WTC11 (cell line): ENCODE results near the gene PDE4B. TPM values are rescaled to one million over a fixed set of nuclear protein-coding genes. Genes with fewer than 3 reads are reported as not detected.

ENCODE experiments used
- ATAC-seq: fragments of 200-7000 bp; cut with Tn5 transposase; 2 replicates; pipeline ENCODE4 v1.10.0; 2021; ENCODE audit warnings: mild to moderate bottlenecking, moderate library complexity
- CTCF ChIA-PET: fragments of 300-600 bp; sonication (Branson Sonifier 250); formaldehyde crosslinking; loops from one replicate; lab custom pipeline; 2021; ENCODE audit warnings: antibody characterized with exemption; lab: Charles Lee
- POLR2A ChIA-PET: fragments of 350-600 bp; sonication (Branson Sonifier 250); formaldehyde crosslinking; loops from one replicate; lab custom pipeline; 2021; ENCODE audit warnings: antibody characterized with exemption; lab: Charles Lee
- DNase-seq: peaks from one replicate; pipeline ENCODE4 v3.0.0; 2021; ENCODE audit warnings: low spot score
- H3K27ac Mint-ChIP-seq: 2 replicates; pipeline ENCODE4 v1.8.0; 2021; ENCODE audit warnings: mixed read lengths
- H3K27me3 Mint-ChIP-seq: 2 replicates; pipeline ENCODE4 v1.8.0; 2021; ENCODE audit warnings: low read depth, mild to moderate bottlenecking, moderate library complexity, mixed read lengths
- H3K36me3 Mint-ChIP-seq: 2 replicates; pipeline ENCODE4 v1.8.0; 2021; ENCODE audit warnings: mixed read lengths
- H3K4me1 Mint-ChIP-seq: 2 replicates; pipeline ENCODE4 v1.8.0; 2022; ENCODE audit warnings: mixed read lengths
- H3K4me3 Mint-ChIP-seq: 2 replicates; pipeline ENCODE4 v1.8.0; 2021; ENCODE audit warnings: mild to moderate bottlenecking, moderate library complexity, mixed read lengths
- H3K9me3 Mint-ChIP-seq: 2 replicates; pipeline ENCODE4 v1.8.0; 2021; ENCODE audit warnings: mixed read lengths
- AR ChIP-seq: fragments of 250-450 bp; sonication (Bioruptor Pico); IDR thresholded peaks from 2 replicates; pipeline ENCODE4 v1.9.0; 2021; ENCODE audit warnings: mild to moderate bottlenecking
- ARID4B ChIP-seq: sonication (generic); formaldehyde crosslinking; IDR thresholded peaks from 2 replicates; pipeline ENCODE4 v1.8.0; 2023; ENCODE audit warnings: missing genetic modification reagents, mild to moderate bottlenecking, borderline replicate concordance
- ATF1 ChIP-seq: sonication (generic); formaldehyde crosslinking; IDR thresholded peaks from 2 replicates; pipeline ENCODE4 v1.8.1; 2023; ENCODE audit warnings: mild to moderate bottlenecking, moderate library complexity, missing genetic modification reagents
- ATF6 ChIP-seq: sonication (generic); formaldehyde crosslinking; IDR thresholded peaks from 2 replicates; pipeline ENCODE4 v1.8.1; 2023; ENCODE audit warnings: mild to moderate bottlenecking, missing genetic modification reagents
- CTCF ChIP-seq: fragments of 200-600 bp; IDR thresholded peaks from 2 replicates; pipeline ENCODE4 v1.8.0; 2022; ENCODE audit warnings: antibody characterized with exemption
- FOXK1 ChIP-seq: sonication (generic); formaldehyde crosslinking; IDR thresholded peaks from 2 replicates; pipeline ENCODE4 v1.8.0; 2022; ENCODE audit warnings: mild to moderate bottlenecking, moderate library complexity, missing genetic modification reagents
- GABPB1 ChIP-seq: sonication (generic); formaldehyde crosslinking; IDR thresholded peaks from 2 replicates; pipeline ENCODE4 v1.8.1; 2023; ENCODE audit warnings: mild to moderate bottlenecking, missing genetic modification reagents
- GRHL2 ChIP-seq: fragments of 250-450 bp; sonication (Bioruptor Pico); IDR thresholded peaks from 2 replicates; pipeline ENCODE4 v1.8.0; 2022; ENCODE audit warnings: mild to moderate bottlenecking, moderate library complexity; ENCODE audit not compliant: insufficient replicate concordance, severe bottlenecking
- JAZF1 ChIP-seq: fragments of 250-450 bp; sonication (Bioruptor Pico); IDR thresholded peaks from 2 replicates; pipeline ENCODE4 v1.9.0; 2021; ENCODE audit warnings: moderate library complexity, mild to moderate bottlenecking, inconsistent platforms
- MYBL2 ChIP-seq: sonication (generic); formaldehyde crosslinking; IDR thresholded peaks from 2 replicates; pipeline ENCODE4 v1.8.1; 2023; ENCODE audit warnings: mild to moderate bottlenecking, moderate library complexity, missing genetic modification reagents
- NR2C2 ChIP-seq: sonication (generic); formaldehyde crosslinking; IDR thresholded peaks from 2 replicates; pipeline ENCODE4 v1.8.0; 2022; ENCODE audit warnings: mild to moderate bottlenecking, missing genetic modification reagents
- SMAD4 ChIP-seq: sonication (generic); formaldehyde crosslinking; IDR thresholded peaks from 2 replicates; pipeline ENCODE4 v1.8.0; 2022; ENCODE audit warnings: mild to moderate bottlenecking, missing genetic modification reagents
- STAT6 ChIP-seq: sonication (generic); formaldehyde crosslinking; conservative IDR thresholded peaks from 2 replicates; pipeline ENCODE4 v1.8.1; 2023; ENCODE audit warnings: mild to moderate bottlenecking, low read depth, missing genetic modification reagents, moderate library complexity
- TCF7 ChIP-seq: sonication (generic); formaldehyde crosslinking; IDR thresholded peaks from 2 replicates; pipeline ENCODE4 v1.8.0; 2022; ENCODE audit warnings: mild to moderate bottlenecking, low read depth, missing genetic modification reagents, moderate library complexity
- ZBTB21 ChIP-seq: sonication (generic); formaldehyde crosslinking; IDR thresholded peaks from 2 replicates; pipeline ENCODE4 v1.8.1; 2023; ENCODE audit warnings: mild to moderate bottlenecking, missing genetic modification reagents, borderline replicate concordance
- ZMAT4 ChIP-seq: fragments of 250-450 bp; sonication (Bioruptor Pico); IDR thresholded peaks from 2 replicates; pipeline ENCODE4 v1.9.0; 2021; ENCODE audit warnings: mild to moderate bottlenecking
- ZNF232 ChIP-seq: sonication (generic); formaldehyde crosslinking; IDR thresholded peaks from 2 replicates; pipeline ENCODE4 v1.8.0; 2022; ENCODE audit warnings: mild to moderate bottlenecking, missing genetic modification reagents
- ZNF263 ChIP-seq: sonication (generic); formaldehyde crosslinking; IDR thresholded peaks from 2 replicates; pipeline ENCODE4 v1.8.1; 2022; ENCODE audit warnings: low read depth, mild to moderate bottlenecking, moderate library complexity, missing genetic modification reagents
- total RNA-seq: library from RNA; stranded (reverse); gene quantifications from 3 replicates; pipeline ENCODE4 v1.2.3, GENCODE V29; 2021

The PDE4B gene
- total RNA-seq, 1 experiment from 2014 or later = 8.0 TPM

- ATAC-seq = no peak
- ChIA-PET POLR2A (no interaction called here), CTCF (no interaction called here)
- Mint-ChIP-seq H3K4me3 (no peak overlapping the region), H3K4me1 (no peaks in the 10 kb centered on the region; the same call in 1 of the 2 replicates), H3K36me3 (no peaks in the 10 kb centered on the region), H3K27ac (no peak overlapping the region), H3K27me3 (no peaks in the 10 kb centered on the region), H3K9me3 (no peaks in the 10 kb centered on the region)
- TF ChIP-seq ZNF263 (CRISPR knock-in tag) (no peak), GABPB1 (CRISPR knock-in tag) (no peak), ZMAT4 (CRISPR knock-in tag) (no peak), NR2C2 (CRISPR knock-in tag) (no peak), ZBTB21 (CRISPR knock-in tag) (no peak), GRHL2 (no peak), CTCF (no peak), FOXK1 (CRISPR knock-in tag) (no peak), MYBL2 (CRISPR knock-in tag) (no peak), AR (CRISPR knock-in tag) (no peak), ZNF232 (CRISPR knock-in tag) (no peak)
- no peak for DNase-seq
Measured at GRCh38 chr1:66183400-66183799, 390.7 kb downstream of the PDE4B start.

GRCh38 chr1:66197120-66197519, 404.4 kb downstream of the PDE4B start:
- Mint-ChIP-seq H3K9me3 (peaks cover 6% of the 10 kb centered on the region), H3K36me3 (no peaks in the 10 kb centered on the region), H3K27me3 (no peaks in the 10 kb centered on the region; the same call in 1 of the 2 replicates), H3K27ac (no peak overlapping the region), H3K4me3 (no peak overlapping the region), H3K4me1 (no peaks in the 10 kb centered on the region)
- POLR2A ChIA-PET = no interaction called here
- TF ChIP-seq ZBTB21 (CRISPR knock-in tag) = no peak
- DNase-seq = no peak
- ATAC-seq = no peak
- CTCF ChIA-PET = no interaction called here

GRCh38 chr1:66197785-66198184, 405.1 kb downstream of the PDE4B start:
- peaks cover 8% of the 10 kb centered on the region for H3K9me3 Mint-ChIP-seq
- no peak overlapping the region for H3K27ac Mint-ChIP-seq
- H3K27me3 Mint-ChIP-seq = no peaks in the 10 kb centered on the region; the same call in 1 of the 2 replicates
- H3K4me1 Mint-ChIP-seq = no peaks in the 10 kb centered on the region
- H3K36me3 Mint-ChIP-seq = no peaks in the 10 kb centered on the region
- POLR2A ChIA-PET = no interaction called here
- CTCF ChIA-PET = no interaction called here
- DNase-seq = no peak
- no peak overlapping the region for H3K4me3 Mint-ChIP-seq
- no peak for ATAC-seq
- TF ChIP-seq ATF1 (CRISPR knock-in tag) = no peak
- no peak for TF ChIP-seq JAZF1 (CRISPR knock-in tag)
- no peak for TF ChIP-seq ARID4B (CRISPR knock-in tag)
- TF ChIP-seq ATF6 (CRISPR knock-in tag) = no peak
- no peak for TF ChIP-seq SMAD4 (CRISPR knock-in tag)
- no peak for TF ChIP-seq TCF7 (CRISPR knock-in tag)
- TF ChIP-seq ZNF263 (CRISPR knock-in tag) = no peak
- TF ChIP-seq STAT6 (CRISPR knock-in tag) = no peak
